GM21717 (cell line): ENCODE measurements around the gene GCNT2.
"Not testable (repeated sequence)": the region's sequence is repeated elsewhere in the genome, so short reads cannot be mapped to it uniquely, and the experiment has no call there.

Experiments used
- ATAC-seq: cut with Tn5 transposase; IDR thresholded peaks from one replicate; pipeline ENCODE4 v1.9.1; 2021; ENCODE audit warnings: mild to moderate bottlenecking, moderate library complexity; ENCODE audit not compliant: unreplicated experiment

Gene GCNT2

GRCh38 chr6:10513544-10513943 lies 7.6 kb upstream of the GCNT2 start:
- ATAC-seq: no peak

- ATAC-seq: no peak
Observed at GRCh38 chr6:10514049-10514780, 6.9 kb upstream of the GCNT2 start.

GRCh38 chr6:10516953-10517352 lies 4.2 kb upstream of the GCNT2 start:
- ATAC-seq: no peak

GRCh38 chr6:10518557-10519407 lies 2.4 kb upstream of the GCNT2 start:
- no peak for ATAC-seq

- ATAC-seq: not testable (repeated sequence)
Observed at GRCh38 chr6:10519408-10519697, 1.8 kb upstream of the GCNT2 start.

GRCh38 chr6:10520468-10520867 lies 683 bp upstream of the GCNT2 start:
- ATAC-seq: peak; percentile 23

GRCh38 chr6:10522929-10523573 lies 1.9 kb downstream of the GCNT2 start:
- no peak for ATAC-seq

GRCh38 chr6:10526156-10526555 lies 5.0 kb downstream of the GCNT2 start:
- no peak for ATAC-seq

GRCh38 chr6:10528158-10528981 lies 7.2 kb downstream of the GCNT2 start:
- peak; percentile 58 for ATAC-seq

- no peak for ATAC-seq
Observed at GRCh38 chr6:10529231-10529801, 8.2 kb downstream of the GCNT2 start.

- ATAC-seq: not testable (repeated sequence)
Observed at GRCh38 chr6:10529828-10530374, 8.8 kb downstream of the GCNT2 start.

GRCh38 chr6:10531503-10531902 lies 10.4 kb downstream of the GCNT2 start:
- ATAC-seq: peak; percentile 13

- ATAC-seq: no peak
Observed at GRCh38 chr6:10531942-10532341, 10.8 kb downstream of the GCNT2 start.

GRCh38 chr6:10532392-10532791 lies 11.2 kb downstream of the GCNT2 start:
- ATAC-seq: no peak

- ATAC-seq: peak; percentile 10
Observed at GRCh38 chr6:10534419-10534762, 13.2 kb downstream of the GCNT2 start.

- ATAC-seq: no peak
Observed at GRCh38 chr6:10535193-10535592, 14.0 kb downstream of the GCNT2 start.

GRCh38 chr6:10537726-10538125 lies 16.6 kb downstream of the GCNT2 start:
- ATAC-seq: no peak

GRCh38 chr6:10540073-10540746 lies 19.1 kb downstream of the GCNT2 start:
- no peak for ATAC-seq

- ATAC-seq: no peak
Observed at GRCh38 chr6:10541591-10541990, 20.4 kb downstream of the GCNT2 start.

- no peak for ATAC-seq
Observed at GRCh38 chr6:10542213-10542612, 21.1 kb downstream of the GCNT2 start.
